Measurements from ENCODE around the gene PAWR.
"Not testable (repeated sequence)": the region's sequence is repeated elsewhere in the genome, so short reads cannot be mapped to it uniquely, and the experiment has no call there.

Gene PAWR

GRCh38 chr12:79686171-79686570, 4.6 kb downstream of the PAWR start:
- no peak for DNase-seq (ENCODE audit: low spot score)

GRCh38 chr12:79685068-79685467, 5.7 kb downstream of the PAWR start:
- DNase-seq (ENCODE audit: low spot score): no peak

GRCh38 chr12:79684338-79684737, 6.4 kb downstream of the PAWR start:
- not testable (repeated sequence) for DNase-seq (ENCODE audit: low spot score)

- DNase-seq (ENCODE audit: low spot score): no peak
Observed at GRCh38 chr12:79682593-79682992, 8.2 kb downstream of the PAWR start.

- DNase-seq (ENCODE audit: low spot score): no peak
Observed at GRCh38 chr12:79681008-79681590, 9.7 kb downstream of the PAWR start.

GRCh38 chr12:79680051-79680450, 10.7 kb downstream of the PAWR start:
- DNase-seq (ENCODE audit: low spot score): no peak

GRCh38 chr12:79678306-79678705, 12.5 kb downstream of the PAWR start:
- DNase-seq (ENCODE audit: low spot score): no peak

GRCh38 chr12:79677672-79678071, 13.1 kb downstream of the PAWR start:
- DNase-seq (ENCODE audit: low spot score): no peak

GRCh38 chr12:79676579-79676978, 14.2 kb downstream of the PAWR start:
- DNase-seq (ENCODE audit: low spot score): no peak

GRCh38 chr12:79674629-79675028, 16.1 kb downstream of the PAWR start:
- DNase-seq (ENCODE audit: low spot score): no peak

GRCh38 chr12:79673354-79673753, 17.4 kb downstream of the PAWR start:
- DNase-seq (ENCODE audit: low spot score): no peak

- DNase-seq (ENCODE audit: low spot score): no peak
Observed at GRCh38 chr12:79668113-79668512, 22.7 kb downstream of the PAWR start.

GRCh38 chr12:79665212-79665887, 25.4 kb downstream of the PAWR start:
- no peak for DNase-seq (ENCODE audit: low spot score)

- no peak for DNase-seq (ENCODE audit: low spot score)
Observed at GRCh38 chr12:79664518-79664917, 26.2 kb downstream of the PAWR start.

- no peak for DNase-seq (ENCODE audit: low spot score)
Observed at GRCh38 chr12:79662046-79662811, 28.5 kb downstream of the PAWR start.

GRCh38 chr12:79661629-79662028, 29.1 kb downstream of the PAWR start:
- no peak for DNase-seq (ENCODE audit: low spot score)

GRCh38 chr12:79659961-79660431, 30.8 kb downstream of the PAWR start:
- no peak for DNase-seq (ENCODE audit: low spot score)

GRCh38 chr12:79658221-79658620, 32.5 kb downstream of the PAWR start:
- DNase-seq (ENCODE audit: low spot score): no peak

- no peak for DNase-seq (ENCODE audit: low spot score)
Observed at GRCh38 chr12:79657136-79657535, 33.6 kb downstream of the PAWR start.

GRCh38 chr12:79655036-79655435, 35.7 kb downstream of the PAWR start:
- DNase-seq (ENCODE audit: low spot score): no peak

GRCh38 chr12:79652521-79652920, 38.2 kb downstream of the PAWR start:
- DNase-seq (ENCODE audit: low spot score): no peak

- no peak for DNase-seq (ENCODE audit: low spot score)
Observed at GRCh38 chr12:79650440-79650839, 40.3 kb downstream of the PAWR start.

GRCh38 chr12:79648881-79649280, 41.9 kb downstream of the PAWR start:
- no peak for DNase-seq (ENCODE audit: low spot score)

Data from D341Med (cell line).